ENCODE results near the gene ERVW-1.

The ERVW-1 gene

DNA sequence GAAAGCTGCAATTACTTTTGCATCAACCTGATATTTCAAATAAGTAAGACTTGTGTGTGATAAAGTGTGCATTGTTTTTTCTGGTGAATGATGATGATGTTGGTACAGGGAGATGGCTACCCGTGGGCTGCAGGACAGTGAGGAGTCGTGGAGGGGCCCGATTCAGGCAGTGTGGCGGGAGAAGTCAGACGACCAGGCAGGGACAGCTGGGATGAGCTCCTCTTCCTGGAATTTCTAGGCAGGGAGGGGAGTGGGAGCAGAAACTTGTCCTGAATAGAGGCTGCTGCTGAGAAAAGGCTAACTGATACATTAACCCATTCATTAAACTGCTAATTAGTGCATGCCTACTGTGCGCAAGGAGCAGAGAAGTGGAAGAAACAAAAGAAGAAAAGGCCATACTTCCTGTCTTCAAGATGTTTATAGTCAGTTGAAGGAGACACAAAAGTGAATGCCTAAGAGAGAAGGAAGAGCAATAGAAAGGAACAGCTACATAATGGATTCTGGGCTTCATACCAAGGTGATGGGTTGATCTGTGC, 39.7 kb downstream of the ERVW-1 start:
- Histone ChIP-seq H3K27ac (no peak overlapping the region), H3K4me2 (no peak overlapping the region), H3K9ac (no peak overlapping the region), H3K79me2 (ENCODE audit: insufficient read depth, low read depth) (no peaks in the 10 kb centered on the region), H2AFZ (ENCODE audit: low read depth) (no peak overlapping the region), H4K20me1 (ENCODE audit: insufficient read depth) (no peaks in the 10 kb centered on the region), H3K27me3 (ENCODE audit: insufficient read depth, low read depth) (no peaks in the 10 kb centered on the region), H3K4me1 (ENCODE audit: low read depth, poor library complexity, severe bottlenecking) (no peaks in the 10 kb centered on the region), H3K36me3 (ENCODE audit: insufficient read depth) (no peaks in the 10 kb centered on the region), H3K4me3 (IDR thresholded peaks at IDR 0.05; ENCODE audit: insufficient read depth, low read depth, low read length) (no peak overlapping the region)
- TF ChIP-seq, protein P1, sequence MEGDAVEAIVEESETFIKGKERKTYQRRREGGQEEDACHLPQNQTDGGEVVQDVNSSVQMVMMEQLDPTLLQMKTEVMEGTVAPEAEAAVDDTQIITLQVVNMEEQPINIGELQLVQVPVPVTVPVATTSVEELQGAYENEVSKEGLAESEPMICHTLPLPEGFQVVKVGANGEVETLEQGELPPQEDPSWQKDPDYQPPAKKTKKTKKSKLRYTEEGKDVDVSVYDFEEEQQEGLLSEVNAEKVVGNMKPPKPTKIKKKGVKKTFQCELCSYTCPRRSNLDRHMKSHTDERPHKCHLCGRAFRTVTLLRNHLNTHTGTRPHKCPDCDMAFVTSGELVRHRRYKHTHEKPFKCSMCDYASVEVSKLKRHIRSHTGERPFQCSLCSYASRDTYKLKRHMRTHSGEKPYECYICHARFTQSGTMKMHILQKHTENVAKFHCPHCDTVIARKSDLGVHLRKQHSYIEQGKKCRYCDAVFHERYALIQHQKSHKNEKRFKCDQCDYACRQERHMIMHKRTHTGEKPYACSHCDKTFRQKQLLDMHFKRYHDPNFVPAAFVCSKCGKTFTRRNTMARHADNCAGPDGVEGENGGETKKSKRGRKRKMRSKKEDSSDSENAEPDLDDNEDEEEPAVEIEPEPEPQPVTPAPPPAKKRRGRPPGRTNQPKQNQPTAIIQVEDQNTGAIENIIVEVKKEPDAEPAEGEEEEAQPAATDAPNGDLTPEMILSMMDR (conservative IDR thresholded peaks at IDR 0.05; ENCODE audit: low read depth, low read length): no peak

GRCh38 chr7:92436612-92437445, 40.9 kb downstream of the ERVW-1 start:
- Histone ChIP-seq H2AFZ (ENCODE audit: low read depth) (no peak overlapping the region), H3K9ac (no peak overlapping the region), H3K27me3 (ENCODE audit: insufficient read depth, low read depth) (no peaks in the 10 kb centered on the region), H3K79me2 (ENCODE audit: insufficient read depth, low read depth) (no peaks in the 10 kb centered on the region), H3K4me3 (IDR thresholded peaks at IDR 0.05; ENCODE audit: insufficient read depth, low read depth, low read length) (no peak overlapping the region), H3K36me3 (ENCODE audit: insufficient read depth) (no peaks in the 10 kb centered on the region), H3K4me1 (ENCODE audit: low read depth, poor library complexity, severe bottlenecking) (no peaks in the 10 kb centered on the region), H3K27ac (no peak overlapping the region), H4K20me1 (ENCODE audit: insufficient read depth) (no peaks in the 10 kb centered on the region), H3K4me2 (no peak overlapping the region)
- TF ChIP-seq, protein P1 (conservative IDR thresholded peaks at IDR 0.05; ENCODE audit: low read depth, low read length): no peak

DNA sequence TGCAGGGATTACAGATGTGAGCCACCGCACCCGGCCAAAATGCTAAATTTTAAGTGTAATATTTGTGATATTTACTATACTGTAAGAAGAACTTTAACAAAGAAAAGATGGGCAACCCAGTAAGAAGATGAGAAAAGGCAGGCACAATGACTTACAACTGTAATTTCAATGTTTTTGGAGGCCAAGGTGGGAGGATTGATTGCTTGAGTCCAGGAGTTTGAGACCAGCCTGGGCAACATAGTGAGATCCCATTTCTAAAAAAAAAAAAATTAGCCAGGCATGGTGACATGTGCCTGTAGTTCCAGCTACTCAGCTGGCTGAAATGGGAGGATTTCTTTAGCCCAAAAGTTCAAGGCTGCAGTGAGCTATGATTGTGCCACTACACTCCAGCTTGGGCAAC, 42.2 kb downstream of the ERVW-1 start:
- no peak overlapping the region for H3K9ac ChIP-seq
- H3K79me2 ChIP-seq (ENCODE audit: insufficient read depth, low read depth): no peaks in the 10 kb centered on the region
- no peak overlapping the region for H3K27ac ChIP-seq
- no peak overlapping the region for H3K4me2 ChIP-seq
- no peaks in the 10 kb centered on the region for H4K20me1 ChIP-seq (ENCODE audit: insufficient read depth)
- TF ChIP-seq, protein P1 (conservative IDR thresholded peaks at IDR 0.05; ENCODE audit: low read depth, low read length): no peak
- H3K4me3 ChIP-seq (IDR thresholded peaks at IDR 0.05; ENCODE audit: insufficient read depth, low read depth, low read length): no peak overlapping the region
- H2AFZ ChIP-seq (ENCODE audit: low read depth): no peak overlapping the region
- no peaks in the 10 kb centered on the region for H3K36me3 ChIP-seq (ENCODE audit: insufficient read depth)
- H3K4me1 ChIP-seq (ENCODE audit: low read depth, poor library complexity, severe bottlenecking): no peaks in the 10 kb centered on the region
- no peaks in the 10 kb centered on the region for H3K27me3 ChIP-seq (ENCODE audit: insufficient read depth, low read depth)

- Histone ChIP-seq H3K27ac (no peak overlapping the region), H3K36me3 (ENCODE audit: insufficient read depth) (no peaks in the 10 kb centered on the region), H3K79me2 (ENCODE audit: insufficient read depth, low read depth) (no peaks in the 10 kb centered on the region), H3K4me2 (no peak overlapping the region), H3K27me3 (ENCODE audit: insufficient read depth, low read depth) (no peaks in the 10 kb centered on the region), H3K4me3 (IDR thresholded peaks at IDR 0.05; ENCODE audit: insufficient read depth, low read depth, low read length) (no peak overlapping the region), H2AFZ (ENCODE audit: low read depth) (no peak overlapping the region), H3K9ac (no peak overlapping the region), H3K4me1 (ENCODE audit: low read depth, poor library complexity, severe bottlenecking) (no peaks in the 10 kb centered on the region), H4K20me1 (ENCODE audit: insufficient read depth) (no peaks in the 10 kb centered on the region)
- TF ChIP-seq, protein P1 (conservative IDR thresholded peaks at IDR 0.05; ENCODE audit: low read depth, low read length): no peak
These were observed 44.7 kb downstream of the ERVW-1 start for GRCh38 chr7:92433019-92433418.

Data from KMS-11 (cell line).